ENCODE data around the gene ARL5A. TPM values are rescaled to one million over a fixed set of nuclear protein-coding genes. Genes with fewer than 3 reads are reported as not detected.

Gene ARL5A
- total and polyA plus RNA-seq, 2 donors (not counting 1 experiment from before 2014, with no cell fraction given), result 29.8 to 40.3 TPM

GRCh38 chr2:151769606-151770005 is 58.6 kb downstream of the ARL5A start:
- Histone ChIP-seq H3K9me3 (ENCODE audit: control insufficient read depth, insufficient read depth, low read depth, low read length) (no peaks in the 10 kb centered on the region), H4K20me1 (ENCODE audit: control insufficient read depth, extremely low read depth, insufficient read depth, low read length) (no peaks in the 10 kb centered on the region), H3K79me2 (ENCODE audit: control insufficient read depth, insufficient read depth, low read length) (no peaks in the 10 kb centered on the region), H3K27me3 (ENCODE audit: control insufficient read depth, insufficient read depth, low read length) (no peaks in the 10 kb centered on the region), H3K27ac (ENCODE audit: insufficient read depth, low read length) (no peak overlapping the region), H3K4me3 (replicated peaks in 1 of 4; ENCODE audit: control extremely low read depth in 1 of 4, insufficient read depth in 1 of 4, low read depth in 3 of 4, low read length in 4 of 4) (no peak overlapping the region), H3K4me1 (ENCODE audit: control insufficient read depth, extremely low read depth, insufficient read depth, low read length) (peaks cover 7% of the 10 kb centered on the region), H3K4me2 (ENCODE audit: extremely low read depth, insufficient read depth, low read length) (no peak overlapping the region), H3K36me3 (ENCODE audit: control insufficient read depth, insufficient read depth, low read length) (no peaks in the 10 kb centered on the region), H3K9ac (ENCODE audit: insufficient read depth, low read length) (no peak overlapping the region), H2AFZ (ENCODE audit: low read length) (no peak overlapping the region)
- TF ChIP-seq EZH2 (IDR thresholded peaks at IDR 0.05; ENCODE audit: low read length, missing control alignments) (no peak), CTCF (conservative IDR thresholded peaks at IDR 0.05 in 1 of 2, IDR thresholded peaks at IDR 0.05 in 1 of 2; ENCODE audit: low read depth in 1 of 2, low read length in 2 of 2) (no peak)
- no peak for DNase-seq (ENCODE audit: low read depth in 2 of 2)

- Histone ChIP-seq H3K27me3 (ENCODE audit: control insufficient read depth, insufficient read depth, low read length) (no peaks in the 10 kb centered on the region), H3K36me3 (ENCODE audit: control insufficient read depth, insufficient read depth, low read length) (no peaks in the 10 kb centered on the region), H3K27ac (ENCODE audit: insufficient read depth, low read length) (no peak overlapping the region), H3K9ac (ENCODE audit: insufficient read depth, low read length) (no peak overlapping the region), H3K4me1 (ENCODE audit: control insufficient read depth, extremely low read depth, insufficient read depth, low read length) (peaks cover 7% of the 10 kb centered on the region), H4K20me1 (ENCODE audit: control insufficient read depth, extremely low read depth, insufficient read depth, low read length) (no peaks in the 10 kb centered on the region), H3K4me2 (ENCODE audit: extremely low read depth, insufficient read depth, low read length) (no peak overlapping the region), H2AFZ (ENCODE audit: low read length) (no peak overlapping the region), H3K4me3 (replicated peaks in 1 of 4; ENCODE audit: control extremely low read depth in 1 of 4, insufficient read depth in 1 of 4, low read depth in 3 of 4, low read length in 4 of 4) (no peak overlapping the region), H3K9me3 (ENCODE audit: control insufficient read depth, insufficient read depth, low read depth, low read length) (no peaks in the 10 kb centered on the region), H3K79me2 (ENCODE audit: control insufficient read depth, insufficient read depth, low read length) (no peaks in the 10 kb centered on the region)
- DNase-seq (ENCODE audit: low read depth in 2 of 2), result peak in 1 of 2 donors; percentile 14
- no peak for TF ChIP-seq CTCF (conservative IDR thresholded peaks at IDR 0.05 in 1 of 2, IDR thresholded peaks at IDR 0.05 in 1 of 2; ENCODE audit: low read depth in 1 of 2, low read length in 2 of 2)
- TF ChIP-seq EZH2 (IDR thresholded peaks at IDR 0.05; ENCODE audit: low read length, missing control alignments), result no peak
Measured at GRCh38 chr2:151767536-151767935, 60.7 kb downstream of the ARL5A start.

DNA sequence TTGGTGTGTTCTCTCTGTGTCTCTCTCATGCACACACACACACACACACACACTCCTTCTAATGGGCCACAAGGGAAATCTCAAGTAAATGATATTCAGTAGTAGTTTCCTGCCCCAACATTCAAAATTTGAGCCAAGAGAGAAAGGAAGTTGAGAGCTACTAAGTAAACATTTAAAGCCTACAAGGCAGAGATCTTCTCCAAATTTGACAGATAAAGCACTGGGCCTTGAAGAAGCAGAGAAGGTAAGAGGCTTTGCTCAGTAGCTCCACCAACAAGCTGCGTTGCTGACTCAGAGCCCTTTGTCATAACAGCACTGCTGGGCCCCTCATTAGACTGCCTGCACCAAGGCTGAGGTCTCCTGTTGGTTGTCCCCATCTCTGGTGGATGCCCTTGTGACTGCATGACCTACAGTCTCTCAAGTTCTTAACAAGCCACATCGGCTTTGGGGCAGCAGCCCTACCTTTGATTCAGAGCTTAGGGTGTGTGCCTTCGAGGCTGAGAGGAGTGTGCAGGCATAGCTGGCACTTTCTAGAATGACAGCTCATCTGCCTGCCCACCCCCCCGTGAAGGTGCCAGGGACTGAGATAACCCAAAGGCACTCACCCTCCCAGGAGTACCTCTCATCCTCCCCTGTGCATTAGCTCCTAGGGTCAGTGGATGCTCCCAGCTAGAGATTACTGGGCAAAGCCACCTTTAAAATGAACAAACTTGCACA is 61.6 kb downstream of the ARL5A start:
- DNase-seq (ENCODE audit: low read depth in 2 of 2), result no peak

More for the DNA sequence above, 61.6 kb downstream of the ARL5A start:
- TF ChIP-seq EZH2 (IDR thresholded peaks at IDR 0.05; ENCODE audit: low read length, missing control alignments) (no peak), CTCF (conservative IDR thresholded peaks at IDR 0.05 in 1 of 2, IDR thresholded peaks at IDR 0.05 in 1 of 2; ENCODE audit: low read depth in 1 of 2, low read length in 2 of 2) (no peak)
- Histone ChIP-seq H3K9ac (ENCODE audit: insufficient read depth, low read length) (no peak overlapping the region), H3K9me3 (ENCODE audit: control insufficient read depth, insufficient read depth, low read depth, low read length) (no peaks in the 10 kb centered on the region), H3K27me3 (ENCODE audit: control insufficient read depth, insufficient read depth, low read length) (no peaks in the 10 kb centered on the region), H4K20me1 (ENCODE audit: control insufficient read depth, extremely low read depth, insufficient read depth, low read length) (no peaks in the 10 kb centered on the region), H3K36me3 (ENCODE audit: control insufficient read depth, insufficient read depth, low read length) (no peaks in the 10 kb centered on the region), H3K4me3 (replicated peaks in 1 of 4; ENCODE audit: control extremely low read depth in 1 of 4, insufficient read depth in 1 of 4, low read depth in 3 of 4, low read length in 4 of 4) (no peak overlapping the region), H3K4me1 (ENCODE audit: control insufficient read depth, extremely low read depth, insufficient read depth, low read length) (peaks cover 4% of the 10 kb centered on the region), H3K79me2 (ENCODE audit: control insufficient read depth, insufficient read depth, low read length) (no peaks in the 10 kb centered on the region), H3K4me2 (ENCODE audit: extremely low read depth, insufficient read depth, low read length) (no peak overlapping the region), H2AFZ (ENCODE audit: low read length) (no peak overlapping the region), H3K27ac (ENCODE audit: insufficient read depth, low read length) (no peak overlapping the region)

Measured in fibroblast of lung (primary cell).